Measurements from ENCODE around the gene IFIT1.
"Not testable (repeated sequence)": the region's sequence is repeated elsewhere in the genome, so short reads cannot be mapped to it uniquely, and the experiment has no call there.

IFIT1 gene

DNA sequence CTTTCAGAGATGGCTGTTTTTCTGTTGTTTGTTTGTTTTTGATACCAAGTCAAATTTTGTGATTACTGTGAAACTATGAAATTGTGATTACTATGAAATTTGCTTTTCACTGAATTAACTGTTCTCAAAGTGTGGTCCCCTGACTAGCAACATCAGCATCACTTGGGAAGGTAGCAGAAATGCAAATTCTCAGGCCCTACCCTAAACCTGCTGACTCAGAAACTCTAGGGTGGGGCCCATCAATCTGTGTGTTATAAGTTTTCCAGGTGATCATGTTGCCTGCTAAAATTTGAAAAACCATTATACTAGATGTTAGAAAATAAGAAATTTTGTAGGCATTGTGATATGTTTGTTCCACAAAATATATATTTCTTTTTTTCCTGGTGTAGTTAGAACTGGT lies 13.3 kb upstream of the IFIT1 start:
- ATAC-seq (no peak), DNase-seq (no peak)
- Mint-ChIP-seq H3K27me3 (peaks cover 5% of the 10 kb centered on the region), H3K4me1 (no peaks in the 10 kb centered on the region), H3K4me3 (no peak overlapping the region), H3K9me3 (no peaks in the 10 kb centered on the region), H3K27ac (no peak overlapping the region)

DNA sequence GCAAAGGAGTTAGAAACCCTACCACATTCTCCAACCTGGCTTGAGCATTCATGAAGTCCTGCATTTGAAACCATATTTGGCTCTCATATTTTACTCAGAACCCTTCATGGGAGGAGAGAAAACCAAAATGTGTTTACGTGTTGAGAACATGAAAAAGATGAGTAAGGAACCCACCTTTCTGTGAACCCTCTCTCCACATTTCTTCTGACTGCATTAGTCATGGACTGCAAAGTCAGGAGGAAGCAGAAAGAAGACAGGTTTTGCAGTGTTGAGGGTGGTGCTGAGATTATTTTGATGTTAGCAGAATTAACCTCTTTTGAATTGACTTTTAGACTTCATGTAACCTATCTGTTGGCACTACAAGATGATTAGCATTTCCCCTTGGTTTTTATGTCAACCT lies 9.7 kb upstream of the IFIT1 start:
- ATAC-seq = no peak
- no peaks in the 10 kb centered on the region for H3K4me1 Mint-ChIP-seq
- H3K9me3 Mint-ChIP-seq = no peaks in the 10 kb centered on the region
- no peak overlapping the region for H3K4me3 Mint-ChIP-seq
- no peak for DNase-seq
- no peaks in the 10 kb centered on the region for H3K27me3 Mint-ChIP-seq
- no peak overlapping the region for H3K27ac Mint-ChIP-seq

DNA sequence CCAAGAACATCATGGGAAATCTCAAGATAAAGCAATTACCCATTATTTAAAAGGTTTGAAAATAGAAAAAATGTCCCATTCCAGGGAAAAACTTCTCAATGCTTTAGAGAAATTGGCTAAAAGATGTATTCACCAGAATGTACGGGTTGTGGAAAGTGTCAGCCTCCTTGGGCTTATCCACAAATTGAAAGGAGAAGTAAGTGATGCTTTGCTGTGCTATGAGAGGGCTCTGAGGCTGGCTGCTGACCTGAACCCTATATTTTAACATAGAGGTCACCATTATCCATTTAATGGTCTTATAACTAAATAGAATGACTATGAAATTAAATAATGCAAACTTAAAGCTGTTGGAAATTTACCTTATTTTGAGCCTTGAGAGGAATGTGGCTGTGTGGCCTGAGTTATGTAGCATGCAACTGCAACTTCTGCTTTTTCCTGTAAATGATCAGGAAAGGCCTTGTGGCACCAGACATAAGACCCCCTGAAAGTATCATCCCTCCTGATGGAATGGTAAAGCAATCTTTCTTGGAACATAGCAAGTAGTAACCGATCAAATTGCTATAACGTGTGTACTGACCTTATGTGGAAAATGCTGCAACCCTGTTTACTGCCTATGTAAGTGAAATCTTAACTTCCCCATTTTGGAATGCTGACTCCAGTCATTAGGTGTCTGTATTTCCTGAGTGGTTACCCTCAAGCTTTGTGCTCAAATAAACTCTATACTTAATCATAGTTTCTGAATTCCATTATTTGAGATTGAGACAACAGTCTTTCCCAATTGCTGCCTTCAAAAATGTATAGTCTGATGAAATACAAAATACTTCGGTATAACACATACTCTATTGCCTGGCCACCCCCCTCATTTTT lies 7.7 kb upstream of the IFIT1 start:
- no peak for ATAC-seq
- DNase-seq = no peak
- H3K4me3 Mint-ChIP-seq = no peak overlapping the region

DNA sequence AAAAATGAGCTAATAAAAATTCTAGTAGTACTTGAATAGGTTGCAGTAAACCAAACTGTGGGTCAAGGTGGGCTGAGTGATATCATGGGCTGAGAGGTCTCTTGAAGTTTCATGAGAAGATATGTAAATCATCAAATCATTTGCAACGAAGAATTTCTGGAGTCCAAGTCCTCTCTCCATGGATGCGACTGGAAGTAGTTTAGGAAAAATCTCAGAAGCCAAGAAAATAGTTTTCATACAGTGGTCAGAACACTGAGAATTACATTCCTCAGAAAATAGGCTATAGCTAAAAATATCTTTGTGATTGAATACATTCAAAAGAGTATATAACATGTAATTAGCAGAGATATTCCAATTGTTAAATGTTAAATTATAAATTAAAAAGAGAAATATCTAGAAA lies 3.6 kb upstream of the IFIT1 start:
- H3K27ac Mint-ChIP-seq = no peak overlapping the region
- H3K27me3 Mint-ChIP-seq = no peaks in the 10 kb centered on the region
- no peak overlapping the region for H3K4me3 Mint-ChIP-seq
- no peak for DNase-seq
- ATAC-seq = no peak
- no peaks in the 10 kb centered on the region for H3K9me3 Mint-ChIP-seq
- H3K4me1 Mint-ChIP-seq = peaks cover 18% of the 10 kb centered on the region

More for the DNA sequence above, 7.7 kb upstream of the IFIT1 start:
- Mint-ChIP-seq H3K27ac (no peak overlapping the region), H3K4me1 (no peaks in the 10 kb centered on the region), H3K9me3 (no peaks in the 10 kb centered on the region), H3K27me3 (no peaks in the 10 kb centered on the region)

DNA sequence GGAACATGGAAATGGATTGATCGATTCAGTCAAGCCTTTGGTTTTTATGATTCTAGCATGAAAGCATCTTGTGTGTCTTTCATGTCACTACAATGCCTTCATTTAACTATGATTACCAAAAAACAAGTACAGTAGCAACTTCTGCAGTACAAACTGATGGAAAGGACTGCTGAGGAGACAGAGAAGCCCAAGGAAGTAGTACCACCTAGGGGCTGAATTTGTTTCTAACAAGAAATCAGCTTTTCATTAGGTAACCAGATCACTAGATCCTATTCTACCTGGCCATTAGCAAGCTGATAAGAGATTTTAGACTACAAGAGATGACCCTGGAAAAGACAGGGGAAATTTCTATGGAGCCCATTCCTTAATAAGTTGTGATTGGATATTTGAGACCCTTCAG lies 3.2 kb upstream of the IFIT1 start:
- H3K4me3 Mint-ChIP-seq = no peak overlapping the region
- DNase-seq = no peak
- no peak for ATAC-seq

DNA sequence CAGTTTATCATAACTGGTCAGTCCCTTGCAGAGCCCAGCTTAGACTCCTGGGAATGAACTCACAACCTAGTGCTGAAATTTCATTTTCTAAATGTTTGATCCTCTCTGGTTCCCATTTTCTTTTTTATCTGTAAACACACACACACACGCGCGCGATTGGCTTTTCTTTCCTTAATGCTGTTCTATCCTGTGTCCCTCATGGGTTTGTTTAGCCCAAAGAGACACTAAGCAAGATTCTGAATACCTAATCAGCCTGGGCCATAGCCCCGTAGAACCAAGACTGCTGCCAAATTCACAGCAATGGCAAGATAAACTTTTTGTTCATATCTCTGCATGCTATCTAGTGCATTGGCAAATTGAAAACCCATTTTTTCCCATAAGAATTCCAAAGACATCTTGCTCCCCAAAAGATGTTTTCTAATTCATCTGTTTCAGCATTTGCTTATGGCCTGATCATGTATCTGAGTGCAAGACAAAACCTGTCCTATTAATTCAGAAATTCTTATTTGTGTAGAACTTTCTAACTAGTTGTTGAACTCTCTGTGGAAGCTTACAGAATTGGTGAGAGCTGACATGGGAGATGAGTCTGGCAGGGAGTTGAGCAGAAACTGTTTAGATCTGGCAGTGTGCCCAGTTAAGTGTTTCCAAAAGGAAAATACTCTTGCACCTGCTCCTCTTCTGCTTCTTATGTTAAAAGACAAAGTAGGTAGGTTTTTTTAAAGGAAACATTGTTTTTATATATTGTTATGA lies 1.8 kb upstream of the IFIT1 start:
- no peak overlapping the region for H3K4me3 Mint-ChIP-seq
- no peak overlapping the region for H3K27ac Mint-ChIP-seq
- no peak for ATAC-seq
- no peaks in the 10 kb centered on the region for H3K9me3 Mint-ChIP-seq
- peaks cover 25% of the 10 kb centered on the region for H3K4me1 Mint-ChIP-seq
- H3K27me3 Mint-ChIP-seq = no peaks in the 10 kb centered on the region
- no peak for DNase-seq

More for the DNA sequence above, 3.2 kb upstream of the IFIT1 start:
- no peak overlapping the region for H3K27ac Mint-ChIP-seq
- H3K9me3 Mint-ChIP-seq = no peaks in the 10 kb centered on the region
- H3K27me3 Mint-ChIP-seq = no peaks in the 10 kb centered on the region
- peaks cover 18% of the 10 kb centered on the region for H3K4me1 Mint-ChIP-seq

DNA sequence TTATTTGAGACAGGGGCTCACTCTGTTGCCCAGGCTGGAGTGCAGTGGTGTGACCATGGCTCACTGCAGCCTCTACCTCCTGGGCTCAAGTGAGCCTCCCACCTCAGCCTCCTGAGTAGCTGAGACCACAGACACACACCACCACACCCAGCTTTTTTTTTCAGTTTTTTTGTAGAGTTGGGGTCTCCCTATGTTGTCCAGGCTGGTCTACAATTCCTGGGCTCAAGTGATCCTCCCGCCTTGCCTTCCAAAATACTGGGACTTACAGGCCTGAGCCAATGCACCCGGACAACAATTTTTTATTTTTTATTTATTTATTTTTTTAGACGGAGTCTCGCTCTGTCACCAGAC lies 1.2 kb upstream of the IFIT1 start:
- H3K9me3 Mint-ChIP-seq, ATAC-seq, H3K4me3 Mint-ChIP-seq, H3K27me3 Mint-ChIP-seq, H3K27ac Mint-ChIP-seq, DNase-seq: not testable (repeated sequence)
- peaks cover 25% of the 10 kb centered on the region for H3K4me1 Mint-ChIP-seq

DNA sequence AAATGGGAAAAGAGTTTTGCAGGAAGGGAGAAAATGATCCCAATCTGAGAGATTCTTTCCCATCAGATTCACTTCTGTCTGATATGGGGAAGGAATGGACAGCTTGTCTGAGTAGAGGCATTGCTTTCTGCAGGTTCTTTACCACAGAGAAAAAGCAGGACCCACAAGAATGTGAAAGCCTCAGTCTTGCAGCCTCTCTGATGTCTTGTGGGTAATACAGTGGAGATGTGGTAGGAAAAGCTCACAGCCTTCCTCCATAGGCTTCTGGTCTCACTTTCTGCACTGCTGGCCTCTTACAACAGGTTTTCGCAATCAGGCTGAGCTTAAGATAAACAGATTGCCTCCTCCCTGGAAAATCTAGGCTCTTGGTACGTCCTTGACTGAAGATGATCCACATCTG lies 551 bp downstream of the IFIT1 start:
- H3K4me1 Mint-ChIP-seq = peaks cover 27% of the 10 kb centered on the region
- no peak overlapping the region for H3K27ac Mint-ChIP-seq
- peak in 1 of 2 donors; percentile 20 for DNase-seq
- H3K27me3 Mint-ChIP-seq = no peaks in the 10 kb centered on the region
- H3K9me3 Mint-ChIP-seq = no peaks in the 10 kb centered on the region
- peak; percentile 83 for ATAC-seq
- peak overlapping the region; percentile 78 to 81 for H3K4me3 Mint-ChIP-seq

DNA sequence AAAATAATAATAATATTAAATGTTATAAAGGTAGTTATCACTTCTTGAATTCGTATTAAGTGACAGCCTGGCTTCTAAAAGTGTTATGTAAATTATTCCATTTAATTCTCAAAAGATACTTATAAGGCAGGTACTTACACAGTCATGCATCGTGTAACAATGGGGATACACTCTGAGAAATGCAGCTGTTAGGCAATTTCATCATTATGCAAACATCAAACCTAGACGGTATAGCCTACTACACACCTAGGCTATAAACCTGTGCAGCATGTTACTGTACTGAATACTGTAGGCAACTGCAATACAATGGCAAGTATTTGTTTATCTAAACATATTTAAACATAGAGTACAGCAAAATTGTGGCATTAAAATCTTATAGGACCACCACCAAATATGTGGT lies 1.5 kb downstream of the IFIT1 start:
- ATAC-seq (no peak), DNase-seq (no peak)
- Mint-ChIP-seq H3K4me3 (no peak overlapping the region), H3K4me1 (peaks cover 30% of the 10 kb centered on the region), H3K27me3 (no peaks in the 10 kb centered on the region), H3K9me3 (no peaks in the 10 kb centered on the region), H3K27ac (no peak overlapping the region)

DNA sequence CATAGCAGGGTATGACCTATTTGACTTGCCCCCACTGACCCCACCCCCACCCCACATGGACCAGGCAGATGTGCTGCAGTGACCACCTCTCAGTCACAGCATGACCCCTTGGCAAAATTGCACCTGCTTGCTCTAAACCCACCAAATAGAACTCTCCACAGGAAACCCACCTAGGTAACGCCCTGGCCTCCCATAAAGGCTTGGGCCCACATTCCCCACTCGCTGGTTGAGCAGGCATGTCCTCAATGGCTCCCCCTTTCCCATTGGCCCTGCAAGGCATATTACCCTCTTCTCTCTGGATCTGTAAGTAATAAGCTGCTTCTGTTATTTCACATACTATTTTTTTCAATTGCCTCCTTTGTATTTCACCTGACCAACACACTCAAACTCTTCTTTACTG lies 2.7 kb downstream of the IFIT1 start:
- ATAC-seq (no peak), DNase-seq (no peak)
- Mint-ChIP-seq H3K27ac (peak overlapping the region in 1 of 2 donors; percentile 85), H3K4me3 (no peak overlapping the region), H3K4me1 (peaks cover 30% of the 10 kb centered on the region), H3K9me3 (no peaks in the 10 kb centered on the region), H3K27me3 (no peaks in the 10 kb centered on the region)

DNA sequence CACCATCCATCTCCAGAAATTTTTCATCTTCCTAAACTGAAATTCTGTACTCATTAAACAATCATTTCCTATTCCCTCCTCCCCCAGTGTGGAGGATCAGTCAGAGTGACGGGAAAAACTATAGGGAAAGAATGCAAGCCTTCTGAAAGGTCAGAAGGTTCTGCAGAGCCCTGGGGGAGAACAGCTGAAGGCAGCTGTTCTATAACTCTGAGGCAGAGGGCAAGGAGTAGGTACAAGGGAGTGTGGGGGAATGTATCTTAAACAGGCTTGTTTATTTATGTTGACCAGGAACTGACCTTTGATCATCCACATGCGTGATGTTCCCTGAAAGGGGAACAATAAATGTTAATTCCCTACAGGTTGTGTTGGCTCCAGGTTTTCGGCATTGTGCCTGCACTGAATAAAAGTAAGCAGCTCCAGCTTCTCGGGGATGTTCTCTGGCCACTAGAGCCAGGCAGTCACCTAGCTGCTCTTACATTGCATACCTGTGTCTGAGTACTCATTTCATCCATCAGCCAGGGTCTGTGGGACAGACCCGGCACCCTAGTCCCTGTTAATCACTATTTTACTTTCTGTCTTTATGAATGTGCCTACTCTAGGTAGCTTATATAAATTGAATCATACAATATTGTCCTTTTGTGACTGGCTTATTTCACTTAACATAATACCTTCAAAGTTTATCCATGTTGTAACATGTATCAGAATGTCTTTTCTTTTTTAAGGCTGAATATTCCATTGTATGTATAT lies 5.8 kb downstream of the IFIT1 start:
- ATAC-seq = no peak
- Mint-ChIP-seq H3K27me3 (no peaks in the 10 kb centered on the region), H3K9me3 (no peaks in the 10 kb centered on the region), H3K4me1 (peaks cover 14% of the 10 kb centered on the region), H3K4me3 (no peak overlapping the region), H3K27ac (no peak overlapping the region)
- no peak for DNase-seq

DNA sequence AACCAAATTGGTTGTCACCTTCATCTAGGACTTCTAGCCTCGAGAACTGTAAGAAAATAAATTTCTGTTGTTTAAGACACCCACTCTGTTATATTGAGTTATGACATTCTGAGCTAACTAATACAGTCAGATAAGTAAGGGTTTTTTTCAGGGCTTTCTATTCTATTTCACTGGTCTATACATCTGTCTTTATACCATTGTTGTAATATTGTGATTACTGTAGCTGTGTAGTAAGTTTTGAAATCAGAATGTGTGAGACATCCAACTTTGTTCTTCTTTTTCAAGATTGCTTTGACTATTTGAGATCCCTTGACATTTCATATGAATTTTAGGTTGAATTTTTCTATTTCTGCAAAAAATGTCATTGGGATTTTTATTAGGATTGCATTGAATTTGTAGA lies 7.5 kb downstream of the IFIT1 start:
- H3K9me3 Mint-ChIP-seq = no peaks in the 10 kb centered on the region
- no peaks in the 10 kb centered on the region for H3K27me3 Mint-ChIP-seq
- no peak overlapping the region for H3K27ac Mint-ChIP-seq
- ATAC-seq (no peak), DNase-seq (no peak)
- no peak overlapping the region for H3K4me3 Mint-ChIP-seq
- H3K4me1 Mint-ChIP-seq = peaks cover 12% of the 10 kb centered on the region

DNA sequence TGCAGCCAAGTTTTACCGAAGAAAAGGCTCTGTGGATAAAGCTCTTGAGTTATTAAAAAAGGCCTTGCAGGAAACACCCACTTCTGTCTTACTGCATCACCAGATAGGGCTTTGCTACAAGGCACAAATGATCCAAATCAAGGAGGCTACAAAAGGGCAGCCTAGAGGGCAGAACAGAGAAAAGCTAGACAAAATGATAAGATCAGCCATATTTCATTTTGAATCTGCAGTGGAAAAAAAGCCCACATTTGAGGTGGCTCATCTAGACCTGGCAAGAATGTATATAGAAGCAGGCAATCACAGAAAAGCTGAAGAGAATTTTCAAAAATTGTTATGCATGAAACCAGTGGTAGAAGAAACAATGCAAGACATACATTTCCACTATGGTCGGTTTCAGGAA lies 10.6 kb downstream of the IFIT1 start:
- Mint-ChIP-seq H3K4me1 (peaks cover 3% of the 10 kb centered on the region), H3K9me3 (no peaks in the 10 kb centered on the region), H3K27me3 (no peaks in the 10 kb centered on the region), H3K27ac (no peak overlapping the region), H3K4me3 (no peak overlapping the region)
- DNase-seq (no peak), ATAC-seq (no peak)

DNA sequence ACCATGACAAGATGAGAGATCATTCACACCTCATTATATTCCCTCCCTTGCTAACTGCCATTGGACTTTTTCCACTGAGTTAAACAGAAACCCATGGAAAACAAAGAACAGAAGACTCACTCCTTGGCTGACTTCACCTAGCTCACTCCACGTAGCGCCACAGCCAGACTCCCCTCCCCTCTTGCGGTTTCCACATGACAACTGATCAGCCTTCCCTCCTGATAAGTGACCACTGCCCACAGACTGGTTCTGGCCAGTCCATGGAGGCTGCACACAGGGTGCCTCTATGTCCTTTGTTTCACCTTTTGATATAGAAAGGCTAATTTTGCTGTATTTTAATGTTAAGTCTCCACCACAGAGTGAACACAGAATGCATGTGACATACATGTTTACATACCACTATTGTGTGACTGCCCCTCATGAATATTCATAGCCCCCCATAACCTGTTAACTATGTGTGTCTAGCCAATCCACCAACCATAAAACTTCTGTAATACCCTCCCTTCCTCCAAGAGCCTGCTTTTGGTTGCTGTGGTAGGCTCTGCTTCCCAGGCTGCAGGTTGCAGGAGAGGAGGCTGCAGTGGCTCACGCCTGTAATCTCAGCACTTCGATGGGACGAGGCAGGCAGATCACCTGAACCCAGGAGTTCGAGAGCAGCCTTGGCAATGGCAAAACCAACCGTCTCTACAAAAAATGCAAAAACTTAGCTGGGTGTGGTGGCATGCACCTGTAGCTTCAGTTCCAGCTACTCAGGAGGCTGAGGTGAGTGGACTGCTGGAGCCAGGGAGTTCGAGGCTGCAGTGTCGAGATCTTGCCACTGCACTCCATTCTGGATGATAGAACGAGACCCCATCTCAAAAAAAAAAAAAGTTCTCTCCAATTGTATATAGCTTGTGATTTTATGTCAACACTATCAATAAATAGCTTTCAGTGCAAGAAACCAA lies 12.0 kb downstream of the IFIT1 start:
- Mint-ChIP-seq H3K27ac (peak overlapping the region in 1 of 2 donors; percentile 3), H3K4me1 (no peaks in the 10 kb centered on the region), H3K9me3 (no peaks in the 10 kb centered on the region), H3K27me3 (no peaks in the 10 kb centered on the region), H3K4me3 (no peak overlapping the region)
- DNase-seq (no peak), ATAC-seq (no peak)

DNA sequence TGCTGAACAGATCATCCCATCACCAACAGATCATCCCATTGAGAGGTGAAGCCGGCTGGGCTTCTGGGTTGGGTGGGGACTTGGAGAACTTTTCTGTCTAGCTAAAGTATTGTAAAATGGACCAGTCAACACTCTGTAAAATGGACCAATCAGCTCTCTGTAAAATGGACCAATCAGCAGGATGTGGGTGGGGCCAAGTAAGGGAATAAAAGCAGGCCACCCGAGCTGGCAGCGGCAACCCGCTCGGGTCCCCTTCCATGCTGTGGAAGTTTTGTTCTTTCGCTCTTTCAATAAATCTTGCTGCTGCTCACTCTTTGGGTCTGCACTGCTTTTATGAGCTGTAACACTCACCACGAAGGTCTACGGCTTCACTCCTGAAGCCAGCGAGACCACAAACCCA lies 13.8 kb downstream of the IFIT1 start:
- ATAC-seq, H3K9me3 Mint-ChIP-seq, H3K27ac Mint-ChIP-seq, H3K27me3 Mint-ChIP-seq, H3K4me3 Mint-ChIP-seq, DNase-seq, H3K4me1 Mint-ChIP-seq: not testable (repeated sequence)

Measured in stimulated activated naive CD8-positive, alpha-beta T cell treated with anti-CD3 and anti-CD28 coated beads, Interleukin-15, amount 100 ng/mL, for 72 hours (primary cell).